ENCODE data around the gene GAPVD1. TPM values are rescaled to one million over a fixed set of nuclear protein-coding genes. Genes with fewer than 3 reads are reported as not detected.
"Not testable (repeated sequence)": the region's sequence is repeated elsewhere in the genome, so short reads cannot be mapped to it uniquely, and the experiment has no call there.

Gene GAPVD1
- total RNA-seq, 1 donor from 2014 or later = 62.8 TPM

- DNase-seq (ENCODE audit: low spot score) = peak; percentile 76
These were observed 113.0 kb downstream of the GAPVD1 start for GRCh38 chr9:125374443-125375309.

GRCh38 chr9:125375820-125376219 lies 114.2 kb downstream of the GAPVD1 start:
- no peak for DNase-seq (ENCODE audit: low spot score)

GRCh38 chr9:125376261-125377226 lies 114.9 kb downstream of the GAPVD1 start:
- DNase-seq (ENCODE audit: low spot score) = no peak

GRCh38 chr9:125377584-125378250 lies 116.1 kb downstream of the GAPVD1 start:
- no peak for DNase-seq (ENCODE audit: low spot score)

- no peak for DNase-seq (ENCODE audit: low spot score)
These were observed 117.2 kb downstream of the GAPVD1 start for GRCh38 chr9:125378778-125379177.

GRCh38 chr9:125379208-125379607 lies 117.6 kb downstream of the GAPVD1 start:
- no peak for DNase-seq (ENCODE audit: low spot score)

- DNase-seq (ENCODE audit: low spot score) = no peak
These were observed 118.8 kb downstream of the GAPVD1 start for GRCh38 chr9:125380406-125380805.

DNA sequence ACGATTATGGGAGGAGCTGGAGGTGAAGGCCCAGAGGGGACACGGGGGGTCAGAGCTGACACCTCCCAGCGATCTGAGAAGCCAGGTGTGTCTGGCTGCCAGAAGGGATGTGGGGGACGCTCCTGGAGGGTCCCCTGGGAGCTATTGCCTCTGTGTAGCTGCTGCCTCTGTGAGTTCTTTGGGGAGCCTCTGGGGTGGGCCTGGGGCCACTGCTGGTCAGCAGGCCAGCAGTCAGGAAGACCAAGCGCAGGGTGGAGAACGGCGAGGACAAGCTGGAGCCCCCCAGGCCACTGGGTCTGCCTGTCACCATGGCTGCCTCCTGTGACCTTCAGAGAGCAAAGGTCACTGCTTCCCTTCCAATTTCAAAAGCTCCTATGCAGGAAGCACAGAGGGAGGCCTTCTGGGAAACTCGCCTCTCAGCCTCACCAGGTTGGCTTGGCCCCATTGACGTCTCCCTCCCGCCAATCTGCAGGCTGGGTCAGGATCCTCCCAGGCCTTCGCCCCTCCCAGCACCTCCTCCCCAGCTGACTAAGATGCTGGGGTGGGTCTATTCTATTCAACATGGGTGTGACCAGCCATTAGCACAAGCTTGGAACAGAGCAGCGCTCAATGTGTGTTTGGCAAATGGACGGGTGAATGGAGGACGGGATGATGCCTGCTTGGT lies 126.4 kb downstream of the GAPVD1 start:
- DNase-seq (ENCODE audit: low spot score) = no peak

- no peak for DNase-seq (ENCODE audit: low spot score)
These were observed 127.4 kb downstream of the GAPVD1 start for GRCh38 chr9:125388978-125389377.

- DNase-seq (ENCODE audit: low spot score) = no peak
These were observed 130.1 kb downstream of the GAPVD1 start for GRCh38 chr9:125391704-125392103.

GRCh38 chr9:125393426-125393825 lies 131.8 kb downstream of the GAPVD1 start:
- DNase-seq (ENCODE audit: low spot score) = no peak

- no peak for DNase-seq (ENCODE audit: low spot score)
These were observed 135.2 kb downstream of the GAPVD1 start for GRCh38 chr9:125396799-125397198.

- DNase-seq (ENCODE audit: low spot score) = no peak
These were observed 136.1 kb downstream of the GAPVD1 start for GRCh38 chr9:125397736-125398135.

- no peak for DNase-seq (ENCODE audit: low spot score)
These were observed 136.6 kb downstream of the GAPVD1 start for GRCh38 chr9:125398243-125398642.

DNA sequence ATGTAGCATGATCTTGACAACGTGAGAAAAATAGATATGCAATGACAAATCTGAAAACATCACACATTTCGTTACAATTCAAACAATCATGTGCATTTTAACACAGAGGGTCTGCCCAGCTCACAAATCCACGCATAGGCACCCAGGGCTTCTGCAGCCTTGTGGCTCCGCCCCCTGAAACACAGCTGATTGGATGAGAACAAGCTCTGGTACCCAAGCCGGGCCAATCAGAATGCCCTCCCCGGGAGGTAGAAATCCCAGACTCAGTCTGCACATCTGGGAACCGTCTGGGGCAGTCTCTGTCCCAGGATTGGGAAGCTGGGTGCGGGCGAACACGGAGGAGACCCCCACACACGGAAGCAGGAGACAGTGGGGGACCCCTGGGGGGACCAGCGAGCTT lies 137.5 kb downstream of the GAPVD1 start:
- no peak for DNase-seq (ENCODE audit: low spot score)

DNA sequence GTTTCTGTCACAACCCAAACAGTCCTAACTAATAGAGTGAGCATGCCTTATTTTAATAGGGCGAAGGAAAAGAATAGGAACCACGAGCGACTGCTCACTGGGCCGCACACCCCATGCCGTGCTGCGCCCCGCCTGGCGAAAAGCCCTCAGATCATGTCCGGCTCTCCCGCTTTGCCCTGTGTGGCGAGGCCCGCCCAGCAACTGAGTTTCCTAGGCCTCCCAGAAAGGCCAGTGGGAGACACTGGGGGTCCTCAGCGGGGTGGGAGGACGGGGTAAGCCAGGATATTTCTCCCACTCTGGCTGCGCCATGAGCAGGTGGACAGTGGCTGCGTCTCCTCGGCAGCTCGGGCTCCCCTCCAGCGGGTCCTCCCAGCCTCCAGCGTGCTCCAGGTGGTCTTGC lies 138.0 kb downstream of the GAPVD1 start:
- no peak for DNase-seq (ENCODE audit: low spot score)

GRCh38 chr9:125400232-125400631 lies 138.6 kb downstream of the GAPVD1 start:
- DNase-seq (ENCODE audit: low spot score) = not testable (repeated sequence)

DNA sequence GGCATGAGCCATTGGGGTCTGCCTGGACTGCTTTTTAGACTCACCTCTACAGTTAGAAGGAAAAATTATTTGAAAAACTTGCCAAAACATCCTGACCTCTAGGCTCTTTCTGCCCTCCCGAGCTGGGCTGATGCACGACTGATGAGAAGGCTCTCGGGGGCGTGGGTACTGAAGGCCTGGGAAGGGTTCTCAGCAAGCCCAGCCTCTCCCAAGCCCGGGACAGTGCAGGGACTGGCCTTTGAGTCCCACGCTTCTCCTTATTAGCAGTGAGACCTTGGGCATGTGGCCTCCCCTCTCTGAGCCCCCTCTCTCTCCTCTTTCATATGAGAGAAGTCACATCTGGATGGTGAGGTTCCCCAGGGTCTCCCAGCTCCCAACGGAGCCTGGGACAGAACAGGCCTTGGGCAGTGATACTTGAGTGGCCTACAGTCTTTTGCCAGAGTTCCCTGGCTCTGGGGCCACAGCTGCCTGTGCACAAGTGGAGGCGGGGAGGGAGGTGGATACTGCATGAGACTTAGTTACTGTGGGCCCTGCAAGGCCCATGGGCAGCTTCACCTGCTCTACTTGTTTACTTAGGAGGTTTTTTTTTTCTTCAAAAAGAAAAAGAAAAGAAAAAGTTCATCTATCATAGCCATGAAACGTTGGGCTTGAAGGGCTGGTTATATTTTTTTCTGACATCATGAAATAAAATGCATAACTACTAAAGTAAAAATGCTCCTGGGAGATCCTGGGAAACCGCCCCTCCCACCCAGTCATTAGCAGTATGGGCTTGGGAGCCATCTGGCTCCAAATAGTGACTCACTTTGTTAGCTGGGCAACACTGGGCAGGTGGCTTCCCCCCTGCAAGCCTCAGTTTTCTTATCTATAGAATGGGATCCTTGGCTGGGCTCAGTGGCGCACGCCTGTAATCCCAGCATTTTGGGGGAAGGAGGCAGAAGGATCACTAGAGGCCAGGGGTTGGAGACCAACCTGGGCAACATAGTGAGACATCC lies 139.4 kb downstream of the GAPVD1 start:
- DNase-seq (ENCODE audit: low spot score) = no peak

- no peak for DNase-seq (ENCODE audit: low spot score)
These were observed 143.1 kb downstream of the GAPVD1 start for GRCh38 chr9:125404733-125405132.

Measured in umbilical cord (tissue), 2 donors.